Fibroblast of the aortic adventitia (primary cell): ENCODE measurements around the gene AMIGO2. TPM values are rescaled to one million over a fixed set of nuclear protein-coding genes. Genes with fewer than 3 reads are reported as not detected.

ENCODE experiments used
- DNase-seq: peaks from one replicate; pipeline ENCODE4 v3.0.0-alpha.2; 2010; ENCODE audit warnings: low read depth
- H3K4me3 ChIP-seq: 2 replicates; pipeline ENCODE4 v1.5.1; 2011; ENCODE audit warnings: low read depth, mild to moderate bottlenecking, control low read depth, low read length, moderate library complexity
- total RNA-seq: library from RNA; depleted of rRNA; stranded (reverse); fragments of >200 nt; gene quantifications from 2 replicates; pipeline ENCODE4 v1.2.3, GENCODE V29; 2012; ENCODE audit warnings: low replicate concordance
- TF ChIP-seq, protein P1 (sequence below): IDR thresholded peaks from 2 replicates; pipeline ENCODE4 v1.5.1; 2011; ENCODE audit warnings: mild to moderate bottlenecking, low read length, control low read depth, inconsistent platforms; ENCODE audit not compliant: insufficient read depth

The AMIGO2 gene
- total RNA-seq, 1 donor: 3.7 TPM

DNA sequence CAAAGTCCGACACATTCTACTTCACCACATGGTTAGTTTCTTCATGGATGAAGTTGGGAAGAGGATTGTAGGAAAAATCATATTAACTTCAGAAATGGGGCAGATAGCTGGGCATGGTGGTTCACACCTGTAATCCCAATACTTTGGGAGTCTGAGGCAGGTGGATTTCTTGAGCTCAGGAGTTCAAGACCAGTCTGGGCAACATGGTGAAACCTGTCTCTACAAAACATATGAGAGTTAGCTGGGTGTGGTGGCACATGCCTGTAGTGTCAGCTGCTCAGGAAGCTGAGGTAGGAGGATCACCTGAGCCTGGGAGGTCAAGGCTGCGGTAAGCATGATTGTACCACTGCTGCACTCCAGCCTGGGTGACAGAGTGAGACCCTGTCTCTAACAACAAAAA is 49.9 kb downstream of the AMIGO2 start:
- H3K4me3 ChIP-seq: no peak overlapping the region
- TF ChIP-seq, protein P1, sequence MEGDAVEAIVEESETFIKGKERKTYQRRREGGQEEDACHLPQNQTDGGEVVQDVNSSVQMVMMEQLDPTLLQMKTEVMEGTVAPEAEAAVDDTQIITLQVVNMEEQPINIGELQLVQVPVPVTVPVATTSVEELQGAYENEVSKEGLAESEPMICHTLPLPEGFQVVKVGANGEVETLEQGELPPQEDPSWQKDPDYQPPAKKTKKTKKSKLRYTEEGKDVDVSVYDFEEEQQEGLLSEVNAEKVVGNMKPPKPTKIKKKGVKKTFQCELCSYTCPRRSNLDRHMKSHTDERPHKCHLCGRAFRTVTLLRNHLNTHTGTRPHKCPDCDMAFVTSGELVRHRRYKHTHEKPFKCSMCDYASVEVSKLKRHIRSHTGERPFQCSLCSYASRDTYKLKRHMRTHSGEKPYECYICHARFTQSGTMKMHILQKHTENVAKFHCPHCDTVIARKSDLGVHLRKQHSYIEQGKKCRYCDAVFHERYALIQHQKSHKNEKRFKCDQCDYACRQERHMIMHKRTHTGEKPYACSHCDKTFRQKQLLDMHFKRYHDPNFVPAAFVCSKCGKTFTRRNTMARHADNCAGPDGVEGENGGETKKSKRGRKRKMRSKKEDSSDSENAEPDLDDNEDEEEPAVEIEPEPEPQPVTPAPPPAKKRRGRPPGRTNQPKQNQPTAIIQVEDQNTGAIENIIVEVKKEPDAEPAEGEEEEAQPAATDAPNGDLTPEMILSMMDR: no peak
- DNase-seq: no peak

DNA sequence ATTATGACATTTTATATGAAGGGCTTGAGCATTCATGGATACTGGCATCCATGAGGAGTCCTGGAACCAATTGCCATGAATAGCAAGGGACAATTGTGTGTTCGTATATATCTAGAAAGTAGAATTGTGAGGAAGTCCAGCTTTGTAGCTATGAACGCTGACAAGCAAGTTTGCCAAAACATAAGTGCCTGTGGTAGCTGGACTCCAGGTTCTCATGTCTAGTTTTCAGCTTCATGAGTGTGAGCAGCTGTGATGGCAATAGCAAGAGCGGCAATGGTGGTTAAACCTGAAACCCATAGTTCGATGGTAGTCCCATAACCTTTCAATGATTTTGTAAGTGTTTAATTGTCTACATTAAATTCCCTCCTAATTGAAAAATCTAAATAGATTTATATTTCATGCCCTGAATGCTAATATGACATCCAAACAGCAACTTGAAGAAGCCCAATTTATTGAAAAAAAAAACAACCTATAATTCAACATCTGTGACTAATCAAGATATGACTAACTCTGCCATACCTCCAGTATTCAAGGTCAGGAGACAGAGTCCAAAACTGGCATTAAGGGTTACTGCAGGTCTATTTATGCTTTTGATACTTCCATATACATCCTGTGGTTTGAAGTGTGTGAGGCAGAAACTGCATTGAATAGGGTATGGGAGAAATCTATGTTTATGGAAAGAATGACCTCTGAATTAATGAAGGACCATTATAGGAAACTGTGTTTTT is 50.6 kb downstream of the AMIGO2 start:
- no peak overlapping the region for H3K4me3 ChIP-seq
- no peak for DNase-seq
- TF ChIP-seq, protein P1: no peak

DNA sequence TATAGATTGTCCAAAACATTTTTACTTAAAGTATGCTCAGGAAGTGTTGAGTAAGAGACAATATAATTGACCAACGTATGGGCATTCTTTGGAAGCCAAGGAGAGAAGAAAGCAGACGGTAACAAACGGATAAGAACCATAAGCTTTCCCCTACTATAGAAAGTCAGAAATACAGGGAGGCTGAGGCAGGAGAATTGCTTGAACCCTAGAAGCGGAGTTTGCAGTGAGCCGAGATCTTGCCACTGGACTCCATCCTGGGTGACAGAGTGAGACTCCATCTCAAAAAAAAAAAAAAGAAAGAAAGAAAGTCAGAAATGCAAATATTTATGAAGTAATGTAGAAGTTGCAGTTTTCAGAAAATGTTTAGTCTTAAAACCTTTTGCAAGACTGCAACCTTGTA is 51.6 kb downstream of the AMIGO2 start:
- TF ChIP-seq, protein P1: no peak

More for the DNA sequence above, 51.6 kb downstream of the AMIGO2 start:
- no peak for DNase-seq
- H3K4me3 ChIP-seq: no peak overlapping the region

Other genes with a start within 250 kb of the AMIGO2 start
- gene PCED1B, start 338 bp downstream of the AMIGO2 start, total RNA-seq: 0.27 TPM in 1 of 2 replicates, not detected in the other